Activated CD4-positive, alpha-beta T cell treated with anti-CD3 and anti-CD28 coated beads for 1 hour (primary cell): Measurements from ENCODE around the gene MAN1C1.
"Not testable (repeated sequence)": the region's sequence is repeated elsewhere in the genome, so short reads cannot be mapped to it uniquely, and the experiment has no call there.

Experiments
- DNase-seq: peaks from one replicate; pipeline ENCODE4 v3.0.0-alpha.2; 2020

Gene MAN1C1

GRCh38 chr1:25683731-25684130 is 67.1 kb downstream of the MAN1C1 start:
- no peak for DNase-seq

GRCh38 chr1:25684216-25684965 is 67.8 kb downstream of the MAN1C1 start:
- DNase-seq: no peak

- DNase-seq: no peak
Measured at GRCh38 chr1:25685211-25685750, 68.7 kb downstream of the MAN1C1 start.

- no peak for DNase-seq
Measured at GRCh38 chr1:25685938-25686665, 69.5 kb downstream of the MAN1C1 start.

GRCh38 chr1:25687221-25688017 is 70.8 kb downstream of the MAN1C1 start:
- DNase-seq: no peak

GRCh38 chr1:25688390-25689119 is 72.0 kb downstream of the MAN1C1 start:
- no peak for DNase-seq

- no peak for DNase-seq
Measured at GRCh38 chr1:25689686-25690381, 73.2 kb downstream of the MAN1C1 start.

GRCh38 chr1:25690396-25690956 is 73.9 kb downstream of the MAN1C1 start:
- DNase-seq: no peak

- no peak for DNase-seq
Measured at GRCh38 chr1:25691211-25691610, 74.6 kb downstream of the MAN1C1 start.

- DNase-seq: no peak
Measured at GRCh38 chr1:25692560-25692959, 76.0 kb downstream of the MAN1C1 start.

GRCh38 chr1:25694167-25695007 is 77.8 kb downstream of the MAN1C1 start:
- DNase-seq: no peak

- no peak for DNase-seq
Measured at GRCh38 chr1:25695090-25695770, 78.6 kb downstream of the MAN1C1 start.

GRCh38 chr1:25695771-25696311 is 79.2 kb downstream of the MAN1C1 start:
- no peak for DNase-seq

GRCh38 chr1:25696643-25697042 is 80.1 kb downstream of the MAN1C1 start:
- not testable (repeated sequence) for DNase-seq

- no peak for DNase-seq
Measured at GRCh38 chr1:25697435-25698217, 81.0 kb downstream of the MAN1C1 start.

- DNase-seq: no peak
Measured at GRCh38 chr1:25698252-25698651, 81.7 kb downstream of the MAN1C1 start.

GRCh38 chr1:25699059-25699458 is 82.5 kb downstream of the MAN1C1 start:
- DNase-seq: not testable (repeated sequence)

GRCh38 chr1:25699500-25700143 is 83.0 kb downstream of the MAN1C1 start:
- no peak for DNase-seq
